K562 (cell line): ENCODE measurements around the gene GIT2. TPM values are rescaled to one million over a fixed set of nuclear protein-coding genes. Genes with fewer than 3 reads are reported as not detected.

Experiments used
- ATAC-seq: fragments of 200-7000 bp; cut with Tn5 transposase; 3 replicates; pipeline ENCODE4 v1.9.1; 2020; ENCODE audit warnings: moderate library complexity
- BruUV-seq: library from RNA; stranded (reverse); fragments of 400-500 nt; replicated peaks from 2 replicates; lab custom pipeline; 2021; lab: Mats Ljungman, UMichigan
- CTCF ChIA-PET: fragments of 300-600 bp; formaldehyde crosslinking; extraction: SDS; loops from one replicate; lab custom pipeline; 2021; ENCODE audit warnings: low intra/inter-chr PET ratio; lab: Yijun Ruan, JAX
- POLR2A ChIA-PET: fragments of 300-600, 350-650 bp; sonication (Branson Sonifier 250); formaldehyde crosslinking; extraction: SDS; loops from one replicate; lab custom pipeline; 2021; ENCODE audit warnings: antibody characterized with exemption, inconsistent platforms; lab: Yijun Ruan, JAX
- DNase-seq, 4 experiments: peaks; one replicate each; pipeline versions ENCODE4 v3.0.0 to v3.0.0-alpha.2; 2011 to 2018; ENCODE audit warnings: low spot score in 3 of 4, mixed read lengths in 3 of 4; ENCODE audit errors: extremely low read depth in 1 of 4
- FAIRE-seq: peaks from 2 replicates; lab custom pipeline; 2011; peaks lifted over from hg19 to GRCh38; lab: Jason Lieb, UNC
- H2AFZ ChIP-seq: 2 replicates; pipeline ENCODE4 v1.6.0; 2011; ENCODE audit warnings: low read depth, low read length, control low read depth, inconsistent platforms
- H3K27ac ChIP-seq: fragments of 200-600 bp; 3 replicates; pipeline ENCODE4 v1.8.0; 2011; ENCODE audit warnings: low read depth, mild to moderate bottlenecking, control low read depth, inconsistent platforms, low read length, moderate library complexity, mixed read lengths; ENCODE audit errors: extremely low read depth
- H3K27me3 ChIP-seq, 2 experiments: fragments of 300-600 bp in 1 of 2; 2 replicates in 1 of 2; 3 replicates in 1 of 2; pipeline versions ENCODE4 v1.6.0 to v1.8.0; 2011; ENCODE audit warnings: inconsistent platforms in 2 of 2, low read length in 2 of 2, mild to moderate bottlenecking in 1 of 2, mixed read lengths in 1 of 2, moderate library complexity in 1 of 2; ENCODE audit not compliant: control insufficient read depth in 2 of 2, insufficient read depth in 2 of 2
- H3K36me3 ChIP-seq: fragments of 300-600 bp; 3 replicates; pipeline ENCODE4 v1.8.0; 2011; ENCODE audit warnings: mild to moderate bottlenecking, low read length, inconsistent platforms; ENCODE audit not compliant: control insufficient read depth, insufficient read depth
- H3K4me1 ChIP-seq, 2 experiments: fragments of 200-600 bp in 1 of 2; replicated peaks in 1 of 2; 2 replicates in 1 of 2; 3 replicates in 1 of 2; pipeline versions ENCODE4 v1.5.1 to v1.8.0; 2011; ENCODE audit warnings: inconsistent platforms in 2 of 2, low read length in 2 of 2, mild to moderate bottlenecking in 1 of 2, mixed read lengths in 1 of 2, moderate library complexity in 1 of 2; ENCODE audit not compliant: control insufficient read depth in 2 of 2, insufficient read depth in 2 of 2
- H3K4me2 ChIP-seq: 2 replicates; pipeline ENCODE4 v1.6.1; 2011; ENCODE audit warnings: low read length, control low read depth, inconsistent platforms, mixed read lengths; ENCODE audit not compliant: insufficient read depth
- H3K4me3 ChIP-seq: fragments of 200-600 bp; sonication (generic), shearing (Covaris generic); 2 replicates; pipeline ENCODE4 v1.5.1; 2016; ENCODE audit warnings: control low read depth, inconsistent platforms
- H3K79me2 ChIP-seq: fragments of 200-600 bp; 3 replicates; pipeline ENCODE4 v1.8.0; 2011; ENCODE audit warnings: low read length, inconsistent platforms; ENCODE audit not compliant: control insufficient read depth, insufficient read depth
- H3K9ac ChIP-seq, 2 experiments: 2 replicates each; pipeline versions ENCODE4 v1.6.0 to v1.6.1; 2011; ENCODE audit warnings: low read depth in 2 of 2, low read length in 2 of 2, control low read depth in 1 of 2, inconsistent platforms in 1 of 2, mild to moderate bottlenecking in 1 of 2, mixed read lengths in 1 of 2; ENCODE audit not compliant: insufficient read depth in 1 of 2
- H3K9me1 ChIP-seq: one replicate; pipeline ENCODE4 v1.6.0; 2011; ENCODE audit warnings: inconsistent platforms, mild to moderate bottlenecking, low read length, moderate library complexity; ENCODE audit not compliant: control insufficient read depth, insufficient read depth
- H3K9me3 ChIP-seq: replicated peaks from 2 replicates; pipeline ENCODE4 v1.5.1; 2011; ENCODE audit warnings: low read depth, low read length, inconsistent platforms; ENCODE audit not compliant: control insufficient read depth, insufficient read depth
- H4K20me1 ChIP-seq: replicated peaks from 2 replicates; pipeline ENCODE4 v1.6.1; 2011; ENCODE audit warnings: low read length, inconsistent platforms, mixed read lengths; ENCODE audit not compliant: control insufficient read depth, insufficient read depth
- ADNP ChIP-seq: fragments of 200-800 bp; sonication (Bioruptor generic); IDR thresholded peaks from 2 replicates; pipeline ENCODE4 v1.6.1; 2016; ENCODE audit warnings: missing genetic modification characterization, missing compliant biosample characterization
- ATF3 ChIP-seq, 2 experiments: fragments of 450-650 bp in 1 of 2; sonication (generic) in 1 of 2; formaldehyde crosslinking in 1 of 2; IDR thresholded peaks in 1 of 2; conservative IDR thresholded peaks in 1 of 2; 2 replicates each; pipeline versions ENCODE4 v1.6.1 to v1.8.1; 2016 to 2023; ENCODE audit warnings: mild to moderate bottlenecking in 2 of 2, moderate library complexity in 2 of 2, inconsistent platforms in 1 of 2, missing genetic modification reagents in 1 of 2
- ATF7 ChIP-seq: fragments of 450-650 bp; IDR thresholded peaks from 2 replicates; pipeline ENCODE4 v1.7.1; 2014; ENCODE audit warnings: mild to moderate bottlenecking, moderate library complexity
- BHLHE40 ChIP-seq: IDR thresholded peaks from 2 replicates; pipeline ENCODE4 v1.6.1; 2011; ENCODE audit warnings: low read length, improper control_type of control experiment
- CTCF ChIP-seq, 3 experiments: IDR thresholded peaks in 2 of 3; conservative IDR thresholded peaks in 1 of 3; 2 replicates each; pipeline ENCODE4 v1.5.1; 2011 to 2012; ENCODE audit warnings: low read length in 3 of 3, mild to moderate bottlenecking in 3 of 3, control low read depth in 2 of 3, improper control_type of control experiment in 1 of 3, inconsistent platforms in 1 of 3, low read depth in 1 of 3, mixed read lengths in 1 of 3, moderate library complexity in 1 of 3; ENCODE audit not compliant: insufficient read depth in 2 of 3
- FOS ChIP-seq: IDR thresholded peaks from 3 replicates; pipeline ENCODE4 v1.6.1; 2011; ENCODE audit not compliant: insufficient read length; ENCODE audit errors: extremely low read depth
- GTF2B ChIP-seq: IDR thresholded peaks from 2 replicates; pipeline ENCODE4 v1.6.1; 2011; ENCODE audit not compliant: insufficient read length; ENCODE audit errors: extremely low read depth
- HNRNPUL1 ChIP-seq: fragments of 200-400 bp; formaldehyde crosslinking; IDR thresholded peaks from 2 replicates; pipeline ENCODE4 v1.6.1; 2017; ENCODE audit warnings: low read length
- KHSRP ChIP-seq: fragments of 450-650 bp; IDR thresholded peaks from 2 replicates; pipeline ENCODE4 v1.6.1; 2017
- MAFG ChIP-seq: fragments of 450-650 bp; conservative IDR thresholded peaks from 2 replicates; pipeline ENCODE4 v1.6.1; 2016; ENCODE audit warnings: missing genetic modification characterization, missing compliant biosample characterization
- PHF20 ChIP-seq: fragments of 450-650 bp; IDR thresholded peaks from 2 replicates; pipeline ENCODE4 v1.6.1; 2018; ENCODE audit not compliant: partially characterized antibody
- SMAD1 ChIP-seq: fragments of 150-350 bp; IDR thresholded peaks from 2 replicates; pipeline ENCODE4 v1.6.1; 2014; ENCODE audit warnings: low read length, low read depth; ENCODE audit not compliant: partially characterized antibody
- SMARCA4 ChIP-seq: fragments of 450-650 bp; IDR thresholded peaks from 2 replicates; pipeline ENCODE4 v1.6.1; 2016
- SOX6 ChIP-seq: fragments of 450-650 bp; IDR thresholded peaks from 2 replicates; pipeline ENCODE4 v1.6.1; 2014; ENCODE audit warnings: mild to moderate bottlenecking
- SRF ChIP-seq, 2 experiments: fragments of 250-450, 450-650 bp in 1 of 2; sonication (Bioruptor Pico) in 1 of 2; sonication (generic) in 1 of 2; formaldehyde crosslinking; IDR thresholded peaks; 2 replicates each; pipeline versions ENCODE4 v1.5.0 to v1.5.1; 2020 to 2022; ENCODE audit warnings: mild to moderate bottlenecking in 1 of 2, missing genetic modification reagents in 1 of 2
- ZBTB43 ChIP-seq: sonication (generic); formaldehyde crosslinking; IDR thresholded peaks from 2 replicates; pipeline ENCODE4 v1.8.0; 2023; ENCODE audit warnings: mild to moderate bottlenecking, missing genetic modification reagents
- ZNF695 ChIP-seq: fragments of 450-650 bp; formaldehyde crosslinking; IDR thresholded peaks from 2 replicates; pipeline ENCODE4 v1.4.0; 2020; ENCODE audit warnings: mild to moderate bottlenecking, moderate library complexity
- WGBS: fragments of 100-300 bp; shearing (Covaris generic); methylation state at CpG from one replicate; pipeline ENCODE4 v1.1.6; 2016; ENCODE audit warnings: low coverage, mixed read lengths; ENCODE audit not compliant: insufficient coverage; ENCODE audit errors: missing lambda C conversion rate; 5-methylcytosine and 5-hydroxymethylcytosine counted together
- in situ Hi-C: fragments of 300-500 bp; cut with MboI; formaldehyde crosslinking; loops from 4 replicates; pipeline ENCODE4 v1.15.0; 2018; ENCODE audit warnings: inconsistent platforms, mixed read lengths
- intact Hi-C: fragments of 100-400 bp; cut with micrococcal nuclease; formaldehyde crosslinking; loops from 2 replicates; pipeline ENCODE4 v1.14.2; 2022
- polyA plus RNA-seq, 8 experiments: library from polyadenylated mRNA; depleted of rRNA in 4 of 8; stranded (reverse) in 5 of 8; unstranded in 3 of 8; fragments of >200 nt; fragmentation: Nextera tagmentation in 2 of 8; fragmentation: Illumina TruSeq in 1 of 8; extraction: Ambion mirVana in 2 of 8; extraction: Trizol in 1 of 8; gene quantifications; 2 replicates each; pipeline versions ENCODE4 v1.2.1 to v1.2.3, GENCODE V29; 2011 to 2014; ENCODE audit warnings: inconsistent platforms in 1 of 8, missing spikeins in 1 of 8
- total RNA-seq, 7 experiments: library from RNA; depleted of rRNA in 6 of 7; stranded (reverse); fragments of >200 nt in 6 of 7; fragmentation: Illumina TruSeq in 2 of 7; extraction: Trizol in 2 of 7; gene quantifications; 2 replicates each; pipeline versions ENCODE4 v1.2.1 to v1.2.3, GENCODE V29; 2011 to 2021; ENCODE audit warnings: low replicate concordance in 1 of 7

Gene GIT2
- total and polyA plus RNA-seq, 9 of the 15 experiments (the other 6 are each of a cell fraction or from before 2014, with no cell fraction given): 4.0 to 30.4 (median 23.5) TPM

GRCh38 chr12:110039085-110039807 is 43.1 kb upstream of the GIT2 start (continued):
- 0 out of 2 replicates have a peak, but pooled peaks have one; percentile 17 for TF ChIP-seq ATF7
- TF ChIP-seq SMAD1: no peak
- TF ChIP-seq ZNF695 (CRISPR knock-in tag): no peak
- TF ChIP-seq SMARCA4: peak; percentile 25; the same call in 1 of the 2 replicates
- no peak for TF ChIP-seq GTF2B
- peak; percentile 36; the same call in 1 of the 2 replicates for TF ChIP-seq SOX6
- peak; percentile 69 for TF ChIP-seq ATF3 (IDR thresholded peaks at IDR 0.05)
- TF ChIP-seq ATF3 (CRISPR knock-in tag; conservative IDR thresholded peaks at IDR 0.05): no peak
- TF ChIP-seq, all 486 proteins: peak for 13

- Histone ChIP-seq H3K9ac (no peak overlapping the region), H3K4me2 (no peak overlapping the region), H3K4me1 (peaks cover 2 to 19% of the 10 kb centered on the region in 2 experiments; a peak in 4 of 5 replicates), H3K9me1 (no peaks in the 10 kb centered on the region), H3K27me3 (no peaks in the 10 kb centered on the region), H3K36me3 (peaks cover 67% of the 10 kb centered on the region), H3K4me3 (no peak overlapping the region), H3K79me2 (peaks cover 5% of the 10 kb centered on the region; the same call in 1 of the 3 replicates), H2AFZ (no peak overlapping the region), H4K20me1 (no peaks in the 10 kb centered on the region), H3K27ac (no peak overlapping the region; the same call in 2 of the 3 replicates), H3K9me3 (no peaks in the 10 kb centered on the region)
- FAIRE-seq: no peak
- in situ Hi-C loops (no loop called here), intact Hi-C loops (no loop called here)
- no peak for DNase-seq
- POLR2A ChIA-PET: interaction anchor here (0.6 to 0.8 kb wide), 3 partner anchors 9 to 16 kb away, joined by 3 to 4 read pairs (median 3); no protein-coding TSS in a partner anchor
- WGBS: 50% methylated on average over 5 of the region's 5 CpGs
- no peak for ATAC-seq
- BruUV-seq: TSS peak; percentile 52
- CTCF ChIA-PET: interaction anchor here (0.6 kb wide), 1 partner anchor 787 kb away, joined by 3 read pairs; no protein-coding TSS in a partner anchor
- TF ChIP-seq KHSRP: no peak
- no peak for TF ChIP-seq MAFG
- TF ChIP-seq SRF (CRISPR knock-in tag; IDR thresholded peaks at IDR 0.05): no peak
- no peak for TF ChIP-seq HNRNPUL1
- TF ChIP-seq CTCF (IDR thresholded peaks at IDR 0.05 in 2 of 3, conservative IDR thresholded peaks at IDR 0.05 in 1 of 3; ENCODE audit: insufficient read depth in 2 of 3, low read depth in 1 of 3, low read length in 3 of 3): no peak
- no peak for TF ChIP-seq ZBTB43 (CRISPR knock-in tag)
- no peak for TF ChIP-seq ADNP (tag)
- TF ChIP-seq PHF20: no peak
- TF ChIP-seq BHLHE40: no peak
- TF ChIP-seq FOS: no peak
Observed at GRCh38 chr12:110038741-110039084, 42.5 kb upstream of the GIT2 start.
